Liver (tissue), 9 donors: ENCODE results near the gene TTC29. TPM values are rescaled to one million over a fixed set of nuclear protein-coding genes. Genes with fewer than 3 reads are reported as not detected.

ENCODE experiments used
- DNase-seq: peaks from one replicate; pipeline ENCODE4 v3.0.0-alpha.2; 2017; ENCODE audit warnings: low spot score
- H3K27ac ChIP-seq, 2 donors: one replicate each; pipeline ENCODE4 v1.7.0; 2013; ENCODE audit warnings: inconsistent platforms in 2 of 2, low read length in 2 of 2, control low read depth in 1 of 2, low read depth in 1 of 2, mild to moderate bottlenecking in 1 of 2
- H3K27me3 ChIP-seq, 4 donors: one replicate each; pipeline versions ENCODE4 v1.6.1 to v1.7.0; 2013; ENCODE audit warnings: low read length in 3 of 4, inconsistent platforms in 1 of 4, mild to moderate bottlenecking in 1 of 4, moderate library complexity in 1 of 4; ENCODE audit not compliant: control insufficient read depth in 4 of 4, insufficient read depth in 4 of 4
- H3K36me3 ChIP-seq, 4 donors: one replicate each; pipeline versions ENCODE4 v1.6.1 to v1.7.0; 2013; ENCODE audit warnings: low read length in 3 of 4, mild to moderate bottlenecking in 3 of 4, low read depth in 1 of 4, moderate library complexity in 1 of 4; ENCODE audit not compliant: control insufficient read depth in 4 of 4, insufficient read depth in 3 of 4
- H3K4me1 ChIP-seq, 4 donors: one replicate each; pipeline versions ENCODE4 v1.6.1 to v1.7.0; 2013; ENCODE audit warnings: low read length in 3 of 4, mild to moderate bottlenecking in 3 of 4, moderate library complexity in 1 of 4; ENCODE audit not compliant: control insufficient read depth in 4 of 4, insufficient read depth in 4 of 4
- H3K4me3 ChIP-seq, 3 donors: one replicate each; pipeline versions ENCODE4 v1.6.1 to v1.7.0; 2013; ENCODE audit warnings: low read length in 3 of 3, control low read depth in 1 of 3, low read depth in 1 of 3, mild to moderate bottlenecking in 1 of 3
- H3K9ac ChIP-seq, 2 donors: one replicate each; pipeline ENCODE4 v1.7.0; 2013; ENCODE audit warnings: low read length in 2 of 2, mild to moderate bottlenecking in 2 of 2, moderate library complexity in 2 of 2, control low read depth in 1 of 2, low read depth in 1 of 2
- H3K9me3 ChIP-seq, 4 donors: one replicate each; pipeline versions ENCODE4 v1.6.1 to v1.7.0; 2013; ENCODE audit warnings: low read length in 3 of 4; ENCODE audit not compliant: control insufficient read depth in 4 of 4
- EGR1 ChIP-seq, 2 donors: IDR thresholded peaks; 2 replicates each; pipeline ENCODE4 v1.6.1; 2016 to 2018; ENCODE audit warnings: antibody characterized with exemption in 2 of 2, low read depth in 2 of 2
- FOXA1 ChIP-seq: IDR thresholded peaks from 2 replicates; pipeline ENCODE4 v1.6.1; 2016; ENCODE audit warnings: antibody characterized with exemption
- FOXA2 ChIP-seq: IDR thresholded peaks from 2 replicates; pipeline ENCODE4 v1.6.1; 2016; ENCODE audit warnings: antibody characterized with exemption
- GABPA ChIP-seq, 2 donors: IDR thresholded peaks in 1 of 2; conservative IDR thresholded peaks in 1 of 2; 2 replicates each; pipeline ENCODE4 v1.6.1; 2016; ENCODE audit warnings: antibody characterized with exemption in 2 of 2, mild to moderate bottlenecking in 1 of 2, moderate library complexity in 1 of 2
- HNF4A ChIP-seq, 2 donors: conservative IDR thresholded peaks; 2 replicates each; pipeline ENCODE4 v1.6.1; 2016; ENCODE audit warnings: antibody characterized with exemption in 2 of 2, mild to moderate bottlenecking in 2 of 2
- HNF4G ChIP-seq: IDR thresholded peaks from 2 replicates; pipeline ENCODE4 v1.6.1; 2016; ENCODE audit warnings: antibody characterized with exemption
- JUND ChIP-seq, 2 donors: IDR thresholded peaks; 2 replicates each; pipeline ENCODE4 v1.6.1; 2016; ENCODE audit warnings: antibody characterized with exemption in 2 of 2
- NR2F2 ChIP-seq: IDR thresholded peaks from 2 replicates; pipeline ENCODE4 v1.6.1; 2016; ENCODE audit warnings: antibody characterized with exemption
- RAD21 ChIP-seq, 2 donors: IDR thresholded peaks; 2 replicates each; pipeline ENCODE4 v1.6.1; 2016; ENCODE audit warnings: antibody characterized with exemption in 2 of 2, mild to moderate bottlenecking in 2 of 2
- RXRA ChIP-seq, 2 donors: IDR thresholded peaks; 2 replicates each; pipeline ENCODE4 v1.6.1; 2017 to 2018; ENCODE audit warnings: antibody characterized with exemption in 2 of 2, mild to moderate bottlenecking in 1 of 2
- SP1 ChIP-seq: IDR thresholded peaks from 2 replicates; pipeline ENCODE4 v1.6.1; 2018; ENCODE audit warnings: antibody characterized with exemption, mild to moderate bottlenecking
- TAF1 ChIP-seq: conservative IDR thresholded peaks from 2 replicates; pipeline ENCODE4 v1.6.1; 2016; ENCODE audit warnings: antibody characterized with exemption, mild to moderate bottlenecking
- YY1 ChIP-seq: IDR thresholded peaks from 2 replicates; pipeline ENCODE4 v1.6.1; 2016; ENCODE audit warnings: antibody characterized with exemption, mild to moderate bottlenecking
- WGBS: extraction: QIAGEN DNeasy Blood & Tissue Kit; methylation state at CpG from one replicate; pipeline ENCODE4 v1.1.7; 2013; 5-methylcytosine and 5-hydroxymethylcytosine counted together
- polyA plus RNA-seq, 2 donors: library from polyadenylated mRNA; stranded (reverse) in 1 of 2; unstranded in 1 of 2; fragments of 200-250 nt in 1 of 2; fragments of >200 nt in 1 of 2; fragmentation: Nextera tagmentation in 1 of 2; extraction: Ambion mirVana in 1 of 2; gene quantifications; one replicate each; pipeline versions ENCODE4 v1.2.1 to v1.2.3, GENCODE V29; 2013 to 2015
- total RNA-seq, 2 donors: library from RNA; depleted of rRNA; stranded (reverse); fragments of >200 nt; gene quantifications; one replicate each; pipeline ENCODE4 v1.2.3, GENCODE V29; 2014
- TF ChIP-seq, protein P1 (sequence below): IDR thresholded peaks from 2 replicates; pipeline ENCODE4 v1.6.1; 2016; ENCODE audit warnings: antibody characterized with exemption
- TF ChIP-seq, protein P2 (sequence below): fragments of 150-350 bp; IDR thresholded peaks from 2 replicates; pipeline ENCODE4 v1.5.1; 2017; ENCODE audit warnings: improper control_type of control experiment, low read depth, low read length; ENCODE audit not compliant: missing input control
- donor health status: healthy.
- donor health status: healthy.
- donor health status: healthy.
- donor health status: healthy.
- donor health status: healthy.

Gene TTC29
- total and polyA plus RNA-seq, 4 donors: not detected

DNA sequence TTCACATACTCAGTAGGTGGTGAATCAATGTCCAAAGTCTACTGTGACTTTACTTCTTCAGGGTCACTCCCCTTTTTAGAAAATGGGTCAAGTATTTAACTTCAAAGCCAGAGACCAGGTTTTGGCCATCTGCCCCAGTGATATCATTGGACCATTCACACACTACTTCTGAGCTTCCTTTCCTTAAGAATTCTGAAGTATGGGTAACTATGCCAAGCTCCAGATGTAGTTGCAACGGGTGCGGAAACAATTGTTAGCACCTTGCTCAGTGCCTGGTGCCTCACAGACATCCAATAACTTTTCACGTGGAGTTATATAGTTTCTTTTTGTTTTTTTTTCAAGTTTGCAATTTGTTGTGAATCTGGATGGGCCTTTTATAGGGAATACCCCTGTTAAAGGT is 62.6 kb downstream of the TTC29 start:
- peaks cover 0 to 12% (median 0%) of the 10 kb centered on the region in 4 donors for H3K27me3 ChIP-seq
- 80% methylated on average over 3 of the region's 3 CpGs for WGBS
- H3K4me1 ChIP-seq: no peaks in the 10 kb centered on the region
- H3K9me3 ChIP-seq: no peaks in the 10 kb centered on the region
- H3K27ac ChIP-seq: no peak overlapping the region
- TF ChIP-seq RAD21 (IDR thresholded peaks at IDR 0.05) (no peak), EGR1 (IDR thresholded peaks at IDR 0.05; ENCODE audit: low read depth in 2 of 2) (no peak), TAF1 (no peak), SP1 (no peak)
- TF ChIP-seq, protein P1, sequence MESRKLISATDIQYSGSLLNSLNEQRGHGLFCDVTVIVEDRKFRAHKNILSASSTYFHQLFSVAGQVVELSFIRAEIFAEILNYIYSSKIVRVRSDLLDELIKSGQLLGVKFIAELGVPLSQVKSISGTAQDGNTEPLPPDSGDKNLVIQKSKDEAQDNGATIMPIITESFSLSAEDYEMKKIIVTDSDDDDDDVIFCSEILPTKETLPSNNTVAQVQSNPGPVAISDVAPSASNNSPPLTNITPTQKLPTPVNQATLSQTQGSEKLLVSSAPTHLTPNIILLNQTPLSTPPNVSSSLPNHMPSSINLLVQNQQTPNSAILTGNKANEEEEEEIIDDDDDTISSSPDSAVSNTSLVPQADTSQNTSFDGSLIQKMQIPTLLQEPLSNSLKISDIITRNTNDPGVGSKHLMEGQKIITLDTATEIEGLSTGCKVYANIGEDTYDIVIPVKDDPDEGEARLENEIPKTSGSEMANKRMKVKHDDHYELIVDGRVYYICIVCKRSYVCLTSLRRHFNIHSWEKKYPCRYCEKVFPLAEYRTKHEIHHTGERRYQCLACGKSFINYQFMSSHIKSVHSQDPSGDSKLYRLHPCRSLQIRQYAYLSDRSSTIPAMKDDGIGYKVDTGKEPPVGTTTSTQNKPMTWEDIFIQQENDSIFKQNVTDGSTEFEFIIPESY: no peak
- no peak for DNase-seq
- no peak overlapping the region for H3K4me3 ChIP-seq
- no peak overlapping the region for H3K9ac ChIP-seq
- H3K36me3 ChIP-seq: no peaks in the 10 kb centered on the region

DNA sequence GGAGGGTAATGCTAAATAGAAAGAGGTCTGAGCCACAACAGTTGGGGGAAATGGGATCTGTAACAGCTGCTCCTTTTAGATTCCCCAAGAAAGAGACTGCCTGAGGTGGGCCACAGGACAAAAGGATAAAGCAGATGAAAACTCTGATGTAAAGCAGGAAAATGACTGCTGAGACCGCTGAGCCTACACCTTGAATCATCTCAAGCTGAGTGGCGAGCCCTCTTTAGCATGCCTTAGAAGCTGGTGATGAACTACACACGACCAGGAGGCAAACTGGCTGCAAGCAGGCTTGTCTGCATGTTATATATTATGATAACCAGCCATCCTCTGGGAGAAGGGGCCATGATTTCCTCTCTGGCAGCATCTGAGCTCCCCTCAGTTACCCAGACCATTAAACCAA is 88.4 kb downstream of the TTC29 start:
- TF ChIP-seq, protein P2, sequence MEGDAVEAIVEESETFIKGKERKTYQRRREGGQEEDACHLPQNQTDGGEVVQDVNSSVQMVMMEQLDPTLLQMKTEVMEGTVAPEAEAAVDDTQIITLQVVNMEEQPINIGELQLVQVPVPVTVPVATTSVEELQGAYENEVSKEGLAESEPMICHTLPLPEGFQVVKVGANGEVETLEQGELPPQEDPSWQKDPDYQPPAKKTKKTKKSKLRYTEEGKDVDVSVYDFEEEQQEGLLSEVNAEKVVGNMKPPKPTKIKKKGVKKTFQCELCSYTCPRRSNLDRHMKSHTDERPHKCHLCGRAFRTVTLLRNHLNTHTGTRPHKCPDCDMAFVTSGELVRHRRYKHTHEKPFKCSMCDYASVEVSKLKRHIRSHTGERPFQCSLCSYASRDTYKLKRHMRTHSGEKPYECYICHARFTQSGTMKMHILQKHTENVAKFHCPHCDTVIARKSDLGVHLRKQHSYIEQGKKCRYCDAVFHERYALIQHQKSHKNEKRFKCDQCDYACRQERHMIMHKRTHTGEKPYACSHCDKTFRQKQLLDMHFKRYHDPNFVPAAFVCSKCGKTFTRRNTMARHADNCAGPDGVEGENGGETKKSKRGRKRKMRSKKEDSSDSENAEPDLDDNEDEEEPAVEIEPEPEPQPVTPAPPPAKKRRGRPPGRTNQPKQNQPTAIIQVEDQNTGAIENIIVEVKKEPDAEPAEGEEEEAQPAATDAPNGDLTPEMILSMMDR: no peak
- TF ChIP-seq NR2F2 (no peak), GABPA (IDR thresholded peaks at IDR 0.05 in 1 of 2, conservative IDR thresholded peaks at IDR 0.05 in 1 of 2) (no peak), HNF4G (no peak), YY1 (no peak), SP1 (no peak), JUND (IDR thresholded peaks at IDR 0.05) (no peak), TAF1 (no peak), HNF4A (conservative IDR thresholded peaks at IDR 0.05) (no peak), FOXA2 (no peak)
- TF ChIP-seq, protein P1: no peak
- H3K9ac ChIP-seq: no peak overlapping the region
- no peak overlapping the region for H3K4me3 ChIP-seq
- H3K9me3 ChIP-seq: no peaks in the 10 kb centered on the region
- WGBS: 64% methylated on average over 3 of the region's 3 CpGs
- H3K4me1 ChIP-seq: no peaks in the 10 kb centered on the region
- H3K36me3 ChIP-seq: no peaks in the 10 kb centered on the region
- H3K27me3 ChIP-seq: peaks cover 0 to 9% (median under 1%) of the 10 kb centered on the region in 4 donors
- no peak overlapping the region for H3K27ac ChIP-seq
- DNase-seq: no peak

DNA sequence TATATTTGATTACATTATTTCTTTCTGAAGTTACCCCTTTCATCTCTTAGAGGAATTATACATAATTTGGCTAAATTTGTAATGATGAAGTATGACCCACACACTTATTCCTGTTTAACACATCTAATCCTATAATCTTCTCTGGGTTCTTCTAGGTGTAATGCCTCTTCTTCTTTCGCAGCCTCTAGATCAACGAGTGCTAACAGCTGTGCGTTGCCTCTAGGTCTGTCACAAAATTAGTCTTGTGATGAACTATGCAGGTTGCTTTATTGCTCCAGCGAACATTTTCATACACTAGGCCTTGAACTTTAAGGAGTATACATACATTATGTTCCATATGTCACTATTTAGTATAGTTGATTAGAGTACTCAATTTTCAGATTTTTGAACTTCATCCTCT is 89.9 kb downstream of the TTC29 start:
- H3K4me3 ChIP-seq: no peak overlapping the region
- no peaks in the 10 kb centered on the region for H3K9me3 ChIP-seq
- peaks cover 0 to 9% (median under 1%) of the 10 kb centered on the region in 4 donors for H3K27me3 ChIP-seq
- no peaks in the 10 kb centered on the region for H3K4me1 ChIP-seq
- DNase-seq: no peak
- 90% methylated on average over 4 of the region's 4 CpGs for WGBS
- TF ChIP-seq RXRA (IDR thresholded peaks at IDR 0.05): no peak
- TF ChIP-seq FOXA1: no peak
- no peak for TF ChIP-seq FOXA2
- no peaks in the 10 kb centered on the region for H3K36me3 ChIP-seq
- H3K9ac ChIP-seq: no peak overlapping the region
- H3K27ac ChIP-seq: no peak overlapping the region
